Mesenchymal stem cell (in vitro differentiated cells and primary cell): Measurements from ENCODE around the gene TINCR.

Source experiments
- DNase-seq: peaks from one replicate; pipeline ENCODE4 v3.0.0-alpha.2; 2013
- H2AFZ ChIP-seq: one replicate; pipeline ENCODE4 v1.6.1; 2013; ENCODE audit warnings: low read depth, mild to moderate bottlenecking, control low read depth, inconsistent platforms, low read length, moderate library complexity
- H2AK5ac ChIP-seq: 2 replicates; pipeline ENCODE4 v1.6.1; 2013; ENCODE audit warnings: low read length, moderate library complexity, mild to moderate bottlenecking, inconsistent platforms; ENCODE audit not compliant: severe bottlenecking
- H2BK120ac ChIP-seq: one replicate; pipeline ENCODE4 v1.6.1; 2013; ENCODE audit warnings: low read depth, mild to moderate bottlenecking, inconsistent platforms, low read length, moderate library complexity
- H2BK12ac ChIP-seq, 2 experiments: one replicate each; pipeline ENCODE4 v1.6.1; 2013; ENCODE audit warnings: inconsistent platforms in 2 of 2, low read length in 2 of 2, mild to moderate bottlenecking in 2 of 2, moderate library complexity in 2 of 2, control low read depth in 1 of 2
- H2BK15ac ChIP-seq: one replicate; pipeline ENCODE4 v1.6.1; 2013; ENCODE audit warnings: mild to moderate bottlenecking, low read depth, inconsistent platforms; ENCODE audit not compliant: poor library complexity, severe bottlenecking
- H2BK5ac ChIP-seq: 2 replicates; pipeline ENCODE4 v1.6.1; 2013; ENCODE audit warnings: low read depth, mild to moderate bottlenecking, low read length, control low read depth, inconsistent platforms; ENCODE audit not compliant: poor library complexity, severe bottlenecking
- H3K14ac ChIP-seq, 2 experiments: one replicate each; pipeline ENCODE4 v1.6.1; 2013; ENCODE audit warnings: inconsistent platforms in 2 of 2, low read length in 2 of 2, control low read depth in 1 of 2, mild to moderate bottlenecking in 1 of 2, moderate library complexity in 1 of 2
- H3K18ac ChIP-seq, 2 experiments: one replicate each; pipeline ENCODE4 v1.6.1; 2013; ENCODE audit warnings: inconsistent platforms in 2 of 2, low read length in 2 of 2, control low read depth in 1 of 2, low read depth in 1 of 2, mild to moderate bottlenecking in 1 of 2
- H3K23ac ChIP-seq, 2 experiments: one replicate each; pipeline ENCODE4 v1.6.1; 2013; ENCODE audit warnings: inconsistent platforms in 2 of 2, low read length in 2 of 2, mild to moderate bottlenecking in 2 of 2, moderate library complexity in 2 of 2, control low read depth in 1 of 2
- H3K27ac ChIP-seq: 2 replicates; pipeline ENCODE4 v1.5.1; 2013; ENCODE audit warnings: mild to moderate bottlenecking, moderate library complexity, low read length, control low read depth, inconsistent platforms; ENCODE audit not compliant: poor library complexity, severe bottlenecking
- H3K27me3 ChIP-seq, 2 experiments: 2 replicates each; pipeline versions ENCODE4 v1.6.1 to v1.7.0; 2013; ENCODE audit warnings: low read length in 2 of 2, mild to moderate bottlenecking in 2 of 2, moderate library complexity in 2 of 2, control low read depth in 1 of 2, inconsistent platforms in 1 of 2; ENCODE audit not compliant: control insufficient read depth in 1 of 2, insufficient read depth in 1 of 2
- H3K36me3 ChIP-seq, 2 experiments: 2 replicates each; pipeline versions ENCODE4 v1.6.1 to v1.7.0; 2013; ENCODE audit warnings: low read length in 2 of 2, control low read depth in 1 of 2, inconsistent platforms in 1 of 2, low read depth in 1 of 2, mild to moderate bottlenecking in 1 of 2; ENCODE audit not compliant: insufficient read depth in 2 of 2, control insufficient read depth in 1 of 2
- H3K4ac ChIP-seq, 2 experiments: one replicate each; pipeline ENCODE4 v1.6.1; 2013; ENCODE audit warnings: inconsistent platforms in 2 of 2, low read length in 2 of 2, mild to moderate bottlenecking in 2 of 2, moderate library complexity in 2 of 2, control low read depth in 1 of 2, low read depth in 1 of 2
- H3K4me1 ChIP-seq: 2 replicates; pipeline ENCODE4 v1.6.1; 2013; ENCODE audit warnings: low read depth, low read length, control low read depth; ENCODE audit not compliant: control insufficient read depth, insufficient read depth
- H3K4me2 ChIP-seq: 2 replicates; pipeline ENCODE4 v1.6.1; 2013; ENCODE audit warnings: low read length, mild to moderate bottlenecking, inconsistent platforms; ENCODE audit not compliant: poor library complexity, severe bottlenecking
- H3K4me3 ChIP-seq, 2 experiments: 2 replicates each; pipeline versions ENCODE4 v1.5.1 to v1.7.0; 2013; ENCODE audit warnings: low read length in 2 of 2, mild to moderate bottlenecking in 2 of 2, control low read depth in 1 of 2, low read depth in 1 of 2; ENCODE audit not compliant: insufficient read depth in 1 of 2
- H3K79me1 ChIP-seq: replicated peaks from 2 replicates; pipeline ENCODE4 v1.6.1; 2013; ENCODE audit warnings: mild to moderate bottlenecking, control low read depth, low read length, inconsistent platforms; ENCODE audit not compliant: poor library complexity, severe bottlenecking
- H3K9ac ChIP-seq: 2 replicates; pipeline ENCODE4 v1.7.0; 2013; ENCODE audit warnings: mild to moderate bottlenecking, low read length, moderate library complexity
- H3K9me3 ChIP-seq: 2 replicates; pipeline ENCODE4 v1.7.0; 2013; ENCODE audit warnings: mild to moderate bottlenecking, low read length; ENCODE audit not compliant: control insufficient read depth
- H4K8ac ChIP-seq: one replicate; pipeline ENCODE4 v1.6.1; 2013; ENCODE audit warnings: inconsistent platforms, mild to moderate bottlenecking, low read length, moderate library complexity
- H4K91ac ChIP-seq: one replicate; pipeline ENCODE4 v1.6.1; 2013; ENCODE audit warnings: mild to moderate bottlenecking, low read length, inconsistent platforms
- WGBS: methylation state at CpG from one replicate; pipeline ENCODE4 v1.1.7; 2013; ENCODE audit warnings: mixed read lengths; 5-methylcytosine and 5-hydroxymethylcytosine counted together

Gene TINCR

GRCh38 chr19:5595129-5595528 is 27.4 kb upstream of the TINCR start:
- Histone ChIP-seq H2BK12ac (no peak overlapping the region), H3K23ac (no peak overlapping the region), H3K27ac (no peak overlapping the region), H3K27me3 (no peaks in the 10 kb centered on the region), H3K4me1 (peaks cover 2% of the 10 kb centered on the region), H3K14ac (no peak overlapping the region), H3K9ac (no peak overlapping the region), H2BK15ac (no peak overlapping the region), H3K4me2 (no peak overlapping the region), H2BK5ac (no peak overlapping the region), H2AK5ac (no peak overlapping the region), H2AFZ (no peak overlapping the region), H3K4ac (no peak overlapping the region), H3K4me3 (no peak overlapping the region), H4K8ac (no peak overlapping the region), H3K36me3 (peaks cover 91 to 97% of the 10 kb centered on the region in 2 experiments), H3K18ac (no peak overlapping the region), H3K79me1 (peaks cover 40% of the 10 kb centered on the region), H2BK120ac (no peak overlapping the region), H3K9me3 (no peaks in the 10 kb centered on the region), H4K91ac (no peak overlapping the region)
- no peak for DNase-seq
- 95% methylated on average over 18 of the region's 18 CpGs for WGBS

GRCh38 chr19:5594521-5594950 is 26.8 kb upstream of the TINCR start:
- Histone ChIP-seq H2AFZ (no peak overlapping the region), H2AK5ac (no peak overlapping the region), H3K14ac (no peak overlapping the region), H4K91ac (no peak overlapping the region), H3K4me2 (no peak overlapping the region), H3K27me3 (no peaks in the 10 kb centered on the region), H3K9me3 (no peaks in the 10 kb centered on the region), H3K36me3 (peaks cover 92 to 97% of the 10 kb centered on the region in 2 experiments), H3K79me1 (peaks cover 40% of the 10 kb centered on the region), H2BK12ac (no peak overlapping the region), H3K9ac (no peak overlapping the region), H3K4ac (no peak overlapping the region), H3K18ac (no peak overlapping the region), H4K8ac (no peak overlapping the region), H2BK5ac (no peak overlapping the region), H2BK120ac (no peak overlapping the region), H3K4me3 (no peak overlapping the region), H3K23ac (no peak overlapping the region), H2BK15ac (no peak overlapping the region), H3K4me1 (peaks cover 3% of the 10 kb centered on the region), H3K27ac (no peak overlapping the region)
- DNase-seq, result no peak
- 95% methylated on average over 7 of the region's 7 CpGs for WGBS

GRCh38 chr19:5593343-5594255 is 25.8 kb upstream of the TINCR start:
- no peak for DNase-seq
- 95% methylated on average over 67 of the region's 67 CpGs for WGBS
- no peak overlapping the region for H2BK15ac ChIP-seq

GRCh38 chr19:5592531-5593342 is 25.0 kb upstream of the TINCR start:
- Histone ChIP-seq H2BK5ac (no peak overlapping the region), H2AFZ (no peak overlapping the region), H2BK12ac (no peak overlapping the region), H3K4me2 (no peak overlapping the region), H4K91ac (no peak overlapping the region), H3K23ac (no peak overlapping the region), H2BK120ac (no peak overlapping the region), H3K14ac (no peak overlapping the region), H4K8ac (no peak overlapping the region), H3K18ac (no peak overlapping the region), H3K79me1 (peaks cover 46% of the 10 kb centered on the region), H3K4me3 (no peak overlapping the region), H2AK5ac (no peak overlapping the region), H3K27me3 (no peaks in the 10 kb centered on the region), H3K36me3 (peaks cover 96 to 97% of the 10 kb centered on the region in 2 experiments), H3K4me1 (peaks cover 18% of the 10 kb centered on the region), H3K9me3 (no peaks in the 10 kb centered on the region), H3K9ac (no peak overlapping the region), H3K4ac (no peak overlapping the region), H3K27ac (no peak overlapping the region), H2BK15ac (no peak overlapping the region)
- DNase-seq, result no peak
- WGBS, result 96% methylated on average over 23 of the region's 24 CpGs

More at GRCh38 chr19:5593343-5594255, 25.8 kb upstream of the TINCR start:
- no peak overlapping the region for H3K4ac ChIP-seq
- H3K23ac ChIP-seq, result no peak overlapping the region
- H3K4me2 ChIP-seq, result no peak overlapping the region
- H3K4me3 ChIP-seq, result no peak overlapping the region
- H3K27me3 ChIP-seq, result no peaks in the 10 kb centered on the region
- peaks cover 95 to 97% of the 10 kb centered on the region in 2 experiments for H3K36me3 ChIP-seq
- no peak overlapping the region for H3K18ac ChIP-seq
- no peak overlapping the region for H2BK120ac ChIP-seq
- no peak overlapping the region for H4K91ac ChIP-seq
- H3K9me3 ChIP-seq, result no peaks in the 10 kb centered on the region
- no peak overlapping the region for H2BK12ac ChIP-seq
- no peak overlapping the region for H3K9ac ChIP-seq
- no peak overlapping the region for H4K8ac ChIP-seq
- H3K79me1 ChIP-seq, result peaks cover 44% of the 10 kb centered on the region
- H2BK5ac ChIP-seq, result no peak overlapping the region
- no peak overlapping the region for H3K14ac ChIP-seq
- H3K27ac ChIP-seq, result no peak overlapping the region
- no peak overlapping the region for H2AFZ ChIP-seq
- no peak overlapping the region for H2AK5ac ChIP-seq
- peaks cover 12% of the 10 kb centered on the region for H3K4me1 ChIP-seq
